Activated T-cell treated with anti-CD3 and anti-CD28 coated beads, Interleukin-2, amount 50 U/mL, for 72 hours (primary cell): Measurements from ENCODE around the gene BRMS1. TPM values are rescaled to one million over a fixed set of nuclear protein-coding genes. Genes with fewer than 3 reads are reported as not detected.
"Not testable (repeated sequence)": the region's sequence is repeated elsewhere in the genome, so short reads cannot be mapped to it uniquely, and the experiment has no call there.

Source experiments
- ATAC-seq, 2 donors: fragments of 150-1000 bp; cut with Tn5 transposase; replicated peaks in 1 of 2; 2 replicates each; pipeline ENCODE4 v1.10.0; 2021; ENCODE audit warnings: moderate library complexity in 2 of 2, mild to moderate bottlenecking in 1 of 2
- DNase-seq, 2 donors: peaks; one replicate each; pipeline ENCODE4 v3.0.0; 2021 to 2022; ENCODE audit warnings: mixed read lengths in 1 of 2
- H3K27ac Mint-ChIP-seq: one replicate; pipeline ENCODE4 v1.8.0; 2022; ENCODE audit warnings: mild to moderate bottlenecking, moderate library complexity, mixed read lengths
- H3K27me3 Mint-ChIP-seq: one replicate; pipeline ENCODE4 v1.8.0; 2022; ENCODE audit warnings: low read depth, mixed read lengths
- H3K36me3 Mint-ChIP-seq, 2 donors: one replicate each; pipeline ENCODE4 v1.8.0; 2022; ENCODE audit warnings: mixed read lengths in 2 of 2, mild to moderate bottlenecking in 1 of 2; ENCODE audit not compliant: insufficient read depth in 2 of 2
- H3K4me1 Mint-ChIP-seq: one replicate; pipeline ENCODE4 v1.8.0; 2022; ENCODE audit warnings: low read depth, mixed read lengths
- H3K4me3 Mint-ChIP-seq, 2 donors: one replicate each; pipeline ENCODE4 v1.8.0; 2022; ENCODE audit warnings: mild to moderate bottlenecking in 2 of 2, mixed read lengths in 2 of 2, moderate library complexity in 2 of 2
- H3K9me3 Mint-ChIP-seq, 2 donors: one replicate each; pipeline ENCODE4 v1.8.0; 2022; ENCODE audit warnings: mixed read lengths in 2 of 2
- total RNA-seq, 2 donors: library from RNA; stranded (reverse); gene quantifications; one replicate each; pipeline ENCODE4 v1.2.3, GENCODE V29; 2022

Gene BRMS1
- total RNA-seq, 2 donors from 2014 or later, result 41.4 to 46.4 TPM

DNA sequence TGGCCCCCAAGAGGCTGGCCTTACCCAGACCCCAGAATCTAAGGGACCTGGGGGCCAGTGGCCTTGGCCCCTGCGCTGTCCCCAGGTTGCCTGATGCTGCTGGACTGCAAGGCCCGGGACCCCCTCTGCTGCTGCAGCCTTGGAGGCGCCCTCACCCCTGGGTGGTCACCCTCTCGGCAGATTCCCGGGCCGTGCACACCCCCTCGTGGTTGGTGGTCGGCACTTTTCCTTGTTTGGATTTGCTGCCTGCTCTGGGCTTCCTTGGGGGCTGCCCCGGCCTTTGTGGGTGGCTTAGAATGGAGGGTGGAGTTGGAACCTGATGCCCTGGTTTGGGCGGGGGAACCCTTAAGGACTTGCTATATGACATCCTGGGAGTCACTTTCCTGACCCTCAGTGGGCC is 14.0 kb downstream of the BRMS1 start:
- Mint-ChIP-seq H3K27me3 (no peaks in the 10 kb centered on the region), H3K4me1 (peaks cover 36% of the 10 kb centered on the region), H3K4me3 (no peak overlapping the region), H3K36me3 (no peaks in the 10 kb centered on the region), H3K9me3 (no peaks in the 10 kb centered on the region), H3K27ac (no peak overlapping the region)
- ATAC-seq (no peak), DNase-seq (no peak)

DNA sequence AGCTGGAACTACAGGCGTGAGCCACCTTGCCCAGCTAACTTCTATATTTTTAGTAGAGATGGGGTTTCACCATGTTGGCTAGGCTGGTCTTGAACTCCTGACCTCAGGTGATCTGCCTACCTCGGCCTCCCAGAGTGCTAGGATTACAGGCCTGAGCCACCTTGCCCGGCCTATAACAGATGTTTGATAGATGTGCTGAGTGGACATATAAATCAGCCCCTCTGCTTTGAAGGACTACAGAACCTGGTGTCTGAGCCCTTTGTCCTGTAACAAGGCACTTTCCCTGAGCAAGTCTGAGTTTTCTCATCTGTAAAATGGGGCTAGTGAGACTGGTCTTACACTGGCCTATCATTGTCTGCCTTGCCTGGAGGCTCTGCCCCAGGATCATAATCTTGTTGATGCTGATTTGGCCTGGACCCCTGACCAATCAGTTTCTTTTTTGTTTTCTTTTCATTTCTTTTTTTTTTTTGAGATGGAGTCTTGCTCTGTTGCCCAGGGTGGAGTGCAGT is 15.7 kb downstream of the BRMS1 start:
- no peaks in the 10 kb centered on the region for H3K9me3 Mint-ChIP-seq
- H3K4me3 Mint-ChIP-seq, result no peak overlapping the region
- peaks cover 39% of the 10 kb centered on the region for H3K4me1 Mint-ChIP-seq
- ATAC-seq, result no peak
- H3K27ac Mint-ChIP-seq, result no peak overlapping the region
- H3K36me3 Mint-ChIP-seq, result no peaks in the 10 kb centered on the region
- DNase-seq, result no peak
- H3K27me3 Mint-ChIP-seq, result no peaks in the 10 kb centered on the region

DNA sequence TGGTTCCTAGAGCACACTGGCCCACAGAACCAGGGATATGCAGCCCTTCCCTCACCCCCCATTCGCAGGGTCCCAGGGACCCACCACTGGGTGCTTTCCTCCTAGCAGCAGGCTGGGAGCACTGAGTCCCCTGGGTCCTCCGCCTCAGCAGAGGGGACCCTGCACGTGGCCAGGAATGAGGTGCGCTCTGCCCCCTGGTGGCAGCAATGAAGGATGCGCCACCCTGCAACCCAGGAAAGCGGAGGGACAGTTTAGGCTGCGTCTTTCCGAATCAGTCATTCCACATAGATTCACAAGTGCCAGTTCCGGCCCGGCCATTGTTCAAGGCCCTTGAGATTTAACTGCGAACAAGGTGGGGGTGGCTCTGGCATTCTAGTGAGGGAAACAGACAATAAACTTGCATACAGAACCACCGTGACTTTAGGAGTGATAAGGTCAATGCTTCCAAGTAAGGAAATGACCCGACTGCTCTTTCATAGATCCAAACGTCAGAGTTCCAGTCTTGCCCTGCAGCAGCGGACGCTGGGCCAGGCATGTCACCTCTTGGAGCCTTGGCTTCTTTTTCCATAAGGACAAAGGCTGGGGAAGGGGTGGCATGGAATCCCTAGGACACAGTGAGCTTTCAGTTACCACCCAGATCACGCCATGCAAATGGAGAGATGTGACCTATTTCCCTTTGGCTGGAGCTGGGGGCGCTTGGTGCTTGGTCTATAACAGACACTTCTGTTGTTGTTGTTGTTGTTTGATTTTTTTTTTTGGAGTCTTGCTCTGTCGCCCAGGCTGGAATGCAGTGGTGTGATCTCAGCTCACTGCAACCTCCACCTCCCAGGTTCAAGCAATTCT is 16.4 kb downstream of the BRMS1 start:
- Mint-ChIP-seq H3K27me3 (no peaks in the 10 kb centered on the region), H3K4me1 (peaks cover 44% of the 10 kb centered on the region), H3K4me3 (peak overlapping the region; percentile 56 to 60), H3K9me3 (no peaks in the 10 kb centered on the region), H3K27ac (no peak overlapping the region), H3K36me3 (no peaks in the 10 kb centered on the region)
- ATAC-seq (peak; percentile 88 to 89), DNase-seq (peak; percentile 82 to 87)

GRCh38 chr11:66328031-66328301 is 16.9 kb downstream of the BRMS1 start:
- peaks cover 44% of the 10 kb centered on the region for H3K4me1 Mint-ChIP-seq
- DNase-seq (no peak), ATAC-seq (peak; percentile 32 to 47)
- no peaks in the 10 kb centered on the region for H3K9me3 Mint-ChIP-seq
- no peaks in the 10 kb centered on the region for H3K36me3 Mint-ChIP-seq
- no peak overlapping the region for H3K27ac Mint-ChIP-seq
- no peaks in the 10 kb centered on the region for H3K27me3 Mint-ChIP-seq
- H3K4me3 Mint-ChIP-seq, result no peak overlapping the region

DNA sequence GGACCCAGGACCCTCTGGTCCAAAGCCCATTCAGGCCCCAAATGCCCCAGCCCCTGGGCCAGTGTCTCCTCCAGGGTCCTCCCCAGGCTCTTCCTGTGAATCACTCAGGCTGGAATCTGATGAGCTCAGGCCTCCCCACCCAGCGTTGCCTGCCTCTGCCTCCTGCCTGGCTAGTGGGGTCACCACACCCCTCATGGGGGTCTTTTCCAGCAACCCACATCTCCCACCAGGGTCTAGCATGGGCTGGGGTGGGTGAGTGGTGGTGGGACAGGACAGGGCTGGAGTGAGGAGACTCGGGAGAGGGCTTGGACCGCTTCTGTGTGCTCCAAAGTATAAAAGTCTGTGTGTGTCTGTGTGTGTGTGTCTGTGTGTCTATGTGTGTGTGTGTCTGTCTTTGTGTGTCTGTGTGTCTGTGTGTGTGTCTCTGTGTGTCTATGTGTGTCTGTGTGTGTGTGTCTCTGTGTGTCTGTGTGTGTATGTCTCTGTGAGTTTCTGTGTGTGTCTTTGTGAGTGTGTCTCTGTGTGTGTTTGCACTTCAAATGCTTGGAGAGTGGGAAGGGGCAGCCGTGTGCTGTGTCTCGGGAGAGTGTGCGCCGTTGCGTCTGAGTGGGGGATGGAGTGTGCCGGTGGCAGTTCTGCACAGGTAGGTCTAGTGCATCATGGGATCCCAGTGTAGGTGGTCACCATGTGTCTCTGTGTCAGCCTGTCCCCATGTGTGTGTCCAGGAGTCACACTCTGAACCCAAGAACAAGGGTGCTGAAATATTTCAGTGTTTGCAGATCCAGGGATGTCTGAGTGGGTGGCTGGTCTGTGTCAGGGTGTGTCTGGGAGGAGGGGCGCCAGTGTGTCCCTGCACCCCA is 17.5 kb downstream of the BRMS1 start:
- Mint-ChIP-seq H3K4me3 (peak overlapping the region in 1 of 2 donors; percentile 0), H3K4me1 (peaks cover 44% of the 10 kb centered on the region), H3K27me3 (no peaks in the 10 kb centered on the region), H3K9me3 (no peaks in the 10 kb centered on the region), H3K36me3 (no peaks in the 10 kb centered on the region), H3K27ac (peak overlapping the region; percentile 3)
- DNase-seq (no peak), ATAC-seq (no peak)

- DNase-seq (peak in 1 of 2 donors; percentile 34), ATAC-seq (peak; percentile 16 to 22)
- Mint-ChIP-seq H3K4me1 (peaks cover 44% of the 10 kb centered on the region), H3K27me3 (no peaks in the 10 kb centered on the region), H3K9me3 (no peaks in the 10 kb centered on the region), H3K36me3 (no peaks in the 10 kb centered on the region), H3K27ac (no peak overlapping the region), H3K4me3 (peak overlapping the region in 1 of 2 donors; percentile 50)
Measured at GRCh38 chr11:66326261-66327111, 18.4 kb downstream of the BRMS1 start.

- H3K27me3 Mint-ChIP-seq, result no peaks in the 10 kb centered on the region
- peaks cover 44% of the 10 kb centered on the region for H3K4me1 Mint-ChIP-seq
- peaks cover 0 to 1% of the 10 kb centered on the region in 2 donors for H3K9me3 Mint-ChIP-seq
- no peak for DNase-seq
- no peak for ATAC-seq
- no peak overlapping the region for H3K4me3 Mint-ChIP-seq
- peaks cover 0 to 1% of the 10 kb centered on the region in 2 donors for H3K36me3 Mint-ChIP-seq
- no peak overlapping the region for H3K27ac Mint-ChIP-seq
Measured at GRCh38 chr11:66325263-66325671, 19.6 kb downstream of the BRMS1 start.

- no peak overlapping the region for H3K27ac Mint-ChIP-seq
- H3K27me3 Mint-ChIP-seq, result no peaks in the 10 kb centered on the region
- DNase-seq, result no peak
- H3K36me3 Mint-ChIP-seq, result peaks cover 0 to 2% of the 10 kb centered on the region in 2 donors
- no peak for ATAC-seq
- H3K9me3 Mint-ChIP-seq, result peaks cover 0 to 2% of the 10 kb centered on the region in 2 donors
- no peak overlapping the region for H3K4me3 Mint-ChIP-seq
- H3K4me1 Mint-ChIP-seq, result peaks cover 44% of the 10 kb centered on the region
Measured at GRCh38 chr11:66324664-66325063, 20.2 kb downstream of the BRMS1 start.

DNA sequence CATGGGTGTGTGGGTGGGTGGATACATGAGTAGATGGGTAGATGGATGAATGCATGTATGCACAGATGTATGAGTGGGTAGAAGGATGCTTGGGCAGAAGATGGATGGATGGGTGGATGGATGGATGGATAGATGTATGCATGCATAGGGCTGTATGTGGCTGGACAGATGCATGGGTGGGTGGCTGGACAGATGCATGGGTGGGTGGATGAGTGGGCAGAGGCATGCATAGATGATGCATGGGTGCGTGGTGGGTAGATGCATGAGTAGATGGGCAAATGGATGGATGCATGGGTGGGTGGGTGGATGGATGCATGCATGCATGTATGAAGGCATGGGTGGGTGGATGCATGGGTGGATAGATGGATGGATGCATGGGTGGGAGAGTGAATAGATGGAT is 21.2 kb downstream of the BRMS1 start:
- Mint-ChIP-seq H3K4me3 (no peak overlapping the region), H3K4me1 (peaks cover 48% of the 10 kb centered on the region), H3K27ac (no peak overlapping the region), H3K36me3 (peaks cover 0 to 2% of the 10 kb centered on the region in 2 donors), H3K9me3 (peaks cover 0 to 2% of the 10 kb centered on the region in 2 donors), H3K27me3 (no peaks in the 10 kb centered on the region)
- ATAC-seq (no peak), DNase-seq (no peak)

DNA sequence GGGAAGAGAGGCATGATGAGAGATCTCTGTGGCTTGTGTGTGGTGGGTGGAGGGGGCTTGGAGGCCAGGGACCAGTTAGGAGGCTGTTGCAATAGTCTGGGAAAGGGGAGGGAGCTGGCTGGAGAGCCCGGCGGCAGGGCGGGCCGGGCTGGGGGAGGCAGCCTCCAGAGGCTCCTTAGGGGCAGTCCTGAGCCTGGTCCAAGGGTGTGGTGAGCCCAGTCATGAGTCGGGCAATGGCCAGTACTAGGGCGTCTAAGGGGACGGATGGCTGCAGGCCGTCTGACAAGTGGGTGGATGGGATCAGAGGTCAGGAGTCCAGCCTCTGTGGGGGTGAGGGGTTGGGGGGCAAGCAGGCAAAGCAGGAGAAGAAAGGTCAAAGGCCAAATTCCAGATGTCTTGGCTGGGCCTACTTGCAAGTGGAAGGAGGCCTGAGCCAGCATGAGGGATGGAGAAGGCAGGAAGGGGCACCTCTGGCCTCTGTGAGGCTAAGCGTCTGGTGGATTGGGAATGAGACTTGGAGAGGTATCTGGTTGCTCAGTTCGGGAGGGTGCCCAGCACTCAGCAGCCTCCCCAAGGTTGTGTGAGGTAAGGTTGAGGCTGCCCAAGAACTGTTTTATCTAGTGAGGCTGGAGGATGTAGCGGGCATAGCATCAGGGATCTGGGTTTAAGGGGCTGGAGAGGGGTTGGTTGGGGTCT is 22.0 kb downstream of the BRMS1 start:
- DNase-seq (no peak), ATAC-seq (no peak)
- H3K27me3 Mint-ChIP-seq, result no peaks in the 10 kb centered on the region
- peaks cover 0 to 2% of the 10 kb centered on the region in 2 donors for H3K36me3 Mint-ChIP-seq
- H3K27ac Mint-ChIP-seq, result no peak overlapping the region
- peaks cover 48% of the 10 kb centered on the region for H3K4me1 Mint-ChIP-seq
- peaks cover 0 to 2% of the 10 kb centered on the region in 2 donors for H3K9me3 Mint-ChIP-seq
- H3K4me3 Mint-ChIP-seq, result no peak overlapping the region

DNA sequence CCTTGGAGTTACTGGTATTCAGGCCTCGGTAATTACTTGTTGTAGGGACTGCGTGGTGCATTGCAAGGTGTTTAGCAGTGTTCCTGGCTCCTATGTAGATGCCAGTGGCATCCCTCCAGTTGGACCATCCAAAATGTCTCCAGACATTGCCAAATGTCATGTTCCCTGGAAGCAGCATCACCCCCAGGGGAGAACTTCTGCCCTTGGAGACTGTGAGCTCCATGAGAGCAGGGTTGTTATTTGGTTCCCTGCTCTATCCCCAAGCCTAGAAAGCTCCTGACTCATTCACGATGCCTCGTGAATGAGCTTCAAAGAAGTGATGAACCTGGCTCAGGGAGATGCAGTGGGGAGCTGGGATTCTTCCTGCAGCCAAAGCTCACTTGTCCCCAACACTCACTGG is 23.3 kb downstream of the BRMS1 start:
- peaks cover 46% of the 10 kb centered on the region for H3K4me1 Mint-ChIP-seq

GRCh38 chr11:66320748-66321147 is 24.2 kb downstream of the BRMS1 start:
- DNase-seq, H3K36me3 Mint-ChIP-seq, H3K9me3 Mint-ChIP-seq, H3K27me3 Mint-ChIP-seq, H3K27ac Mint-ChIP-seq, ATAC-seq, H3K4me3 Mint-ChIP-seq: not testable (repeated sequence)
- H3K4me1 Mint-ChIP-seq, result peaks cover 43% of the 10 kb centered on the region

More for the DNA sequence above, 23.3 kb downstream of the BRMS1 start:
- no peak overlapping the region for H3K4me3 Mint-ChIP-seq
- no peak for DNase-seq
- ATAC-seq, result no peak
- H3K9me3 Mint-ChIP-seq, result peaks cover 0 to 2% of the 10 kb centered on the region in 2 donors
- peaks cover 0 to 2% of the 10 kb centered on the region in 2 donors for H3K36me3 Mint-ChIP-seq
- H3K27me3 Mint-ChIP-seq, result no peaks in the 10 kb centered on the region
- H3K27ac Mint-ChIP-seq, result no peak overlapping the region
